H1 (cell line): ENCODE data around the gene PTPN5. TPM values are rescaled to one million over a fixed set of nuclear protein-coding genes. Genes with fewer than 3 reads are reported as not detected.

ENCODE experiments used
- CTCF ChIA-PET: fragments of 300-600 bp; sonication (Branson Sonifier 250); formaldehyde crosslinking; loops from one replicate; lab custom pipeline; 2021; ENCODE audit not compliant: partially characterized antibody; lab: Charles Lee
- POLR2A ChIA-PET: fragments of 300-600 bp; sonication (Branson Sonifier 250); formaldehyde crosslinking; loops from one replicate; lab custom pipeline; 2021; ENCODE audit warnings: inconsistent platforms; ENCODE audit not compliant: partially characterized antibody; lab: Charles Lee
- DNase-seq, 2 experiments: peaks; one replicate each; pipeline versions ENCODE4 v3.0.0 to v3.0.0-alpha.2; 2010 to 2022; ENCODE audit warnings: low spot score in 2 of 2, low read depth in 1 of 2, mixed read lengths in 1 of 2
- FAIRE-seq: peaks from 2 replicates; lab custom pipeline; 2011; peaks lifted over from hg19 to GRCh38; lab: Jason Lieb, UNC
- H2AFZ ChIP-seq: 2 replicates; pipeline ENCODE4 v1.8.1; 2012; ENCODE audit warnings: low read length, inconsistent platforms
- H2AK5ac ChIP-seq: 2 replicates; pipeline ENCODE4 v1.6.1; 2013; ENCODE audit warnings: low read depth, low read length
- H2BK120ac ChIP-seq: replicated peaks from 2 replicates; pipeline ENCODE3; 2013; ENCODE audit warnings: low read depth, low read length, inconsistent platforms
- H2BK12ac ChIP-seq: 2 replicates; pipeline ENCODE4 v1.6.1; 2013; ENCODE audit warnings: low read depth, low read length
- H2BK15ac ChIP-seq: 2 replicates; pipeline ENCODE4 v1.6.1; 2013; ENCODE audit warnings: low read length
- H2BK20ac ChIP-seq: 2 replicates; pipeline ENCODE4 v1.6.1; 2013; ENCODE audit warnings: low read length
- H2BK5ac ChIP-seq: 2 replicates; pipeline ENCODE4 v1.6.1; 2013; ENCODE audit warnings: low read depth, low read length
- H3K14ac ChIP-seq: 2 replicates; pipeline ENCODE4 v1.6.1; 2013; ENCODE audit warnings: inconsistent platforms; ENCODE audit not compliant: insufficient read length
- H3K18ac ChIP-seq: 2 replicates; pipeline ENCODE4 v1.6.1; 2013; ENCODE audit warnings: low read length; ENCODE audit errors: extremely low read depth
- H3K23ac ChIP-seq: 2 replicates; pipeline ENCODE4 v1.6.1; 2013; ENCODE audit warnings: inconsistent platforms; ENCODE audit not compliant: insufficient read length
- H3K23me2 ChIP-seq: 2 replicates; pipeline ENCODE4 v1.6.1; 2013; ENCODE audit warnings: low read depth, low read length
- H3K27ac ChIP-seq: 2 replicates; pipeline ENCODE4 v1.6.1; 2011; ENCODE audit warnings: low read depth, low read length, inconsistent platforms
- H3K27me3 ChIP-seq, 4 experiments: replicated peaks in 1 of 4; 1 replicate in 1 of 4; 2 replicates in 3 of 4; pipeline versions ENCODE4 v1.6.1 to v1.8.1; 2011 to 2013; ENCODE audit warnings: low read length in 3 of 4, mild to moderate bottlenecking in 3 of 4, inconsistent platforms in 2 of 4, mixed read lengths in 2 of 4, moderate library complexity in 1 of 4; ENCODE audit not compliant: control insufficient read depth in 3 of 4, insufficient read depth in 3 of 4; ENCODE audit errors: extremely low read depth in 1 of 4
- H3K36me3 ChIP-seq, 4 experiments: 2 replicates each; pipeline versions ENCODE4 v1.6.1 to v1.8.1; 2011 to 2013; ENCODE audit warnings: mild to moderate bottlenecking in 4 of 4, low read length in 3 of 4, moderate library complexity in 2 of 4, control low read depth in 1 of 4, inconsistent platforms in 1 of 4; ENCODE audit not compliant: insufficient read depth in 4 of 4, control insufficient read depth in 2 of 4
- H3K4ac ChIP-seq: replicated peaks from 2 replicates; pipeline ENCODE3; 2013; ENCODE audit warnings: low read length, low read depth, mixed read lengths, inconsistent platforms; ENCODE audit not compliant: insufficient read length
- H3K4me1 ChIP-seq, 4 experiments: replicated peaks in 1 of 4; 1 replicate in 1 of 4; 2 replicates in 3 of 4; pipeline versions ENCODE4 v1.6.1 to v1.8.1; 2011 to 2013; ENCODE audit warnings: low read length in 3 of 4, inconsistent platforms in 2 of 4, mixed read lengths in 1 of 4; ENCODE audit not compliant: insufficient read depth in 4 of 4, control insufficient read depth in 3 of 4
- H3K4me2 ChIP-seq, 2 experiments: 2 replicates each; pipeline versions ENCODE4 v1.6.1 to v1.8.1; 2011 to 2013; ENCODE audit warnings: low read depth in 2 of 2, low read length in 2 of 2, control low read depth in 1 of 2, inconsistent platforms in 1 of 2, mild to moderate bottlenecking in 1 of 2; ENCODE audit not compliant: insufficient read depth in 1 of 2
- H3K4me3 ChIP-seq, 4 experiments: fragments of 200-600, 300-600 bp in 1 of 4; sonication (generic), shearing (Covaris generic), sonication (Bioruptor Twin) in 1 of 4; 2 replicates each; pipeline versions ENCODE4 v1.5.1 to v1.8.1; 2011 to 2016; ENCODE audit warnings: low read length in 4 of 4, low read depth in 3 of 4, control low read depth in 2 of 4, inconsistent platforms in 2 of 4, mild to moderate bottlenecking in 2 of 4, mixed read lengths in 1 of 4, moderate library complexity in 1 of 4; ENCODE audit not compliant: insufficient read depth in 2 of 4; ENCODE audit errors: extremely low read depth in 1 of 4
- H3K56ac ChIP-seq: replicated peaks from 2 replicates; pipeline ENCODE3; 2013; ENCODE audit warnings: low read depth, mild to moderate bottlenecking, mixed read lengths, low read length, inconsistent platforms; ENCODE audit not compliant: insufficient read length
- H3K79me1 ChIP-seq: 2 replicates; pipeline ENCODE4 v1.6.1; 2013; ENCODE audit warnings: low read depth, low read length, control low read depth
- H3K79me2 ChIP-seq, 2 experiments: 2 replicates each; pipeline versions ENCODE4 v1.6.1 to v1.8.1; 2012 to 2013; ENCODE audit warnings: low read length in 2 of 2, mild to moderate bottlenecking in 2 of 2, inconsistent platforms in 1 of 2; ENCODE audit not compliant: insufficient read depth in 2 of 2, control insufficient read depth in 1 of 2
- H3K9ac ChIP-seq, 4 experiments: replicated peaks in 1 of 4; 1 replicate in 1 of 4; 2 replicates in 3 of 4; pipeline versions ENCODE4 v1.6.1 to v1.8.1; 2011 to 2013; ENCODE audit warnings: low read depth in 3 of 4, low read length in 3 of 4, control low read depth in 2 of 4, mild to moderate bottlenecking in 2 of 4, moderate library complexity in 2 of 4, inconsistent platforms in 1 of 4; ENCODE audit errors: extremely low read depth in 1 of 4
- H3K9me3 ChIP-seq, 2 experiments: 2 replicates each; pipeline versions ENCODE4 v1.6.1 to v1.8.1; 2012 to 2013; ENCODE audit warnings: mild to moderate bottlenecking in 2 of 2, moderate library complexity in 2 of 2, control low read depth in 1 of 2, inconsistent platforms in 1 of 2, low read depth in 1 of 2, low read length in 1 of 2, mixed read lengths in 1 of 2; ENCODE audit not compliant: insufficient read depth in 2 of 2
- H4K20me1 ChIP-seq, 2 experiments: replicated peaks in 1 of 2; 2 replicates each; pipeline versions ENCODE3 to v1.8.1; 2011 to 2013; ENCODE audit warnings: inconsistent platforms in 2 of 2, low read length in 2 of 2, mild to moderate bottlenecking in 1 of 2; ENCODE audit not compliant: insufficient read depth in 2 of 2, control insufficient read depth in 1 of 2
- H4K5ac ChIP-seq: 2 replicates; pipeline ENCODE4 v1.6.1; 2013; ENCODE audit warnings: low read length, low read depth, mixed read lengths, inconsistent platforms; ENCODE audit not compliant: insufficient read length
- H4K8ac ChIP-seq: 2 replicates; pipeline ENCODE4 v1.8.0; 2013; ENCODE audit warnings: mild to moderate bottlenecking, moderate library complexity, low read length, inconsistent platforms; ENCODE audit not compliant: insufficient read depth; ENCODE audit errors: extremely low read depth
- H4K91ac ChIP-seq: replicated peaks from 2 replicates; pipeline ENCODE3; 2013; ENCODE audit warnings: low read length, mixed read lengths, inconsistent platforms; ENCODE audit not compliant: insufficient read length
- E2F6 ChIP-seq: IDR thresholded peaks from 2 replicates; pipeline ENCODE4 v1.6.1; 2012; ENCODE audit warnings: inconsistent platforms
- EZH2 ChIP-seq: fragments of 200-600 bp; sonication (generic); IDR thresholded peaks from 2 replicates; pipeline ENCODE4 v1.7.1; 2012; ENCODE audit warnings: low read depth, mild to moderate bottlenecking, moderate library complexity, low read length, inconsistent platforms; ENCODE audit not compliant: severe bottlenecking
- POLR2A ChIP-seq, 2 experiments: IDR thresholded peaks; 1 replicate in 1 of 2; 2 replicates in 1 of 2; pipeline ENCODE4 v1.6.1; 2011; ENCODE audit warnings: low read depth in 2 of 2, low read length in 2 of 2, mild to moderate bottlenecking in 2 of 2; ENCODE audit errors: control extremely low read depth in 1 of 2
- RNF2 ChIP-seq: fragments of 200-900, 300-1000 bp; sonication (generic); IDR thresholded peaks from 2 replicates; pipeline ENCODE4 v1.7.1; 2016; ENCODE audit warnings: borderline replicate concordance, low read depth, mild to moderate bottlenecking, antibody characterized with exemption, low read length; ENCODE audit not compliant: poor library complexity, severe bottlenecking; ENCODE audit errors: missing control alignments
- SIN3A ChIP-seq, 2 experiments: IDR thresholded peaks in 1 of 2; conservative IDR thresholded peaks in 1 of 2; 2 replicates each; pipeline ENCODE4 v1.6.1; 2011 to 2012; ENCODE audit warnings: low read length in 2 of 2, improper control_type of control experiment in 1 of 2, low read depth in 1 of 2, mild to moderate bottlenecking in 1 of 2
- SUZ12 ChIP-seq: fragments of 200-600 bp; sonication (generic); IDR thresholded peaks from 2 replicates; pipeline ENCODE4 v1.6.1; 2012; ENCODE audit warnings: mild to moderate bottlenecking, inconsistent platforms, low read length, moderate library complexity, mixed read lengths
- TAF1 ChIP-seq: IDR thresholded peaks from 2 replicates; pipeline ENCODE4 v1.6.1; 2011; ENCODE audit warnings: mild to moderate bottlenecking, low read depth, low read length
- WGBS, 2 experiments: shearing (Covaris generic) in 1 of 2; methylation state at CpG; one replicate each; pipeline versions ENCODE4 v1.1.6 to v1.1.7; 2013 to 2015; ENCODE audit warnings: low lambda C conversion rate in 2 of 2, mixed read lengths in 2 of 2, inconsistent platforms in 1 of 2, low coverage in 1 of 2, missing lambda C conversion rate in 1 of 2; ENCODE audit not compliant: insufficient replicate concordance in 2 of 2, insufficient coverage in 1 of 2, insufficient read length in 1 of 2; ENCODE audit errors: extremely low coverage in 1 of 2, missing lambda C conversion rate in 1 of 2; 5-methylcytosine and 5-hydroxymethylcytosine counted together
- long read RNA-seq, 2 experiments: library from RNA in 1 of 2; library from capped mRNA in 1 of 2; stranded (forward); transcript quantifications; one replicate each; pipeline ENCODE4 v2.0.0, GENCODE V29; 2021; ENCODE audit warnings: inconsistent platforms in 1 of 2
- polyA minus RNA-seq, 3 experiments: library from RNA; depleted of rRNA, polyadenylated mRNA; stranded (reverse); fragments of >200 nt; gene quantifications; 1 replicate in 2 of 3; 2 replicates in 1 of 3; pipeline ENCODE4 v1.2.3, GENCODE V29; 2011
- polyA plus RNA-seq, 7 experiments: library from polyadenylated mRNA; depleted of rRNA in 3 of 7; stranded (reverse) in 5 of 7; unstranded in 2 of 7; fragments of >200 nt in 5 of 7; fragments of 200-250 nt in 2 of 7; gene quantifications; 1 replicate in 5 of 7; 2 replicates in 1 of 7; 4 replicates in 1 of 7; pipeline versions ENCODE4 v1.2.1 to v1.2.3, GENCODE V29; 2011 to 2013; ENCODE audit warnings: missing spikeins in 2 of 7, mixed read lengths in 2 of 7
- total RNA-seq: library from RNA; stranded (reverse); fragmentation: NEBNext Ultra II Directional; extraction: Animal tissue kit (Norgen Biotek cat#: 25700); gene quantifications from 2 replicates; pipeline ENCODE4 v1.2.1, GENCODE V29; 2021

PTPN5 gene
- total RNA-seq (6.8 and 8.4 TPM in 2 replicates), polyA plus RNA-seq (2011; rRNA removed) (12.9 and 18.9 TPM in 2 replicates), polyA minus RNA-seq (2011; rRNA and poly(A)+ RNA removed) (6.4 and 8.4 TPM in 2 replicates)
- 11.1 TPM for polyA plus RNA-seq (2011; cell fraction: cytosol; rRNA removed)
- polyA plus RNA-seq (2011; cell fraction: nucleus; rRNA removed) = 29.2 TPM
- 7.1 to 10.6 TPM (median 8.7 TPM) in 4 replicates for polyA plus RNA-seq (2012, experiment 1 of 2)
- 5.6 TPM for polyA plus RNA-seq (2012, experiment 2 of 2)
- polyA plus RNA-seq (2013, experiment 1 of 2) = 5.4 TPM
- polyA plus RNA-seq (2013, experiment 2 of 2) = 4.9 TPM
- polyA minus RNA-seq (2011; cell fraction: cytosol; rRNA and poly(A)+ RNA removed) = 5.6 TPM
- polyA minus RNA-seq (2011; cell fraction: nucleus; rRNA and poly(A)+ RNA removed) = 7.2 TPM
- long read RNA-seq, experiment 1, partial matches to known transcripts = 3 of 6 reads
- long read RNA-seq, experiment 1, other reads (novel, unspliced or antisense) = 2 of 6 reads
- long read RNA-seq, experiment 2 = 0 reads

DNA sequence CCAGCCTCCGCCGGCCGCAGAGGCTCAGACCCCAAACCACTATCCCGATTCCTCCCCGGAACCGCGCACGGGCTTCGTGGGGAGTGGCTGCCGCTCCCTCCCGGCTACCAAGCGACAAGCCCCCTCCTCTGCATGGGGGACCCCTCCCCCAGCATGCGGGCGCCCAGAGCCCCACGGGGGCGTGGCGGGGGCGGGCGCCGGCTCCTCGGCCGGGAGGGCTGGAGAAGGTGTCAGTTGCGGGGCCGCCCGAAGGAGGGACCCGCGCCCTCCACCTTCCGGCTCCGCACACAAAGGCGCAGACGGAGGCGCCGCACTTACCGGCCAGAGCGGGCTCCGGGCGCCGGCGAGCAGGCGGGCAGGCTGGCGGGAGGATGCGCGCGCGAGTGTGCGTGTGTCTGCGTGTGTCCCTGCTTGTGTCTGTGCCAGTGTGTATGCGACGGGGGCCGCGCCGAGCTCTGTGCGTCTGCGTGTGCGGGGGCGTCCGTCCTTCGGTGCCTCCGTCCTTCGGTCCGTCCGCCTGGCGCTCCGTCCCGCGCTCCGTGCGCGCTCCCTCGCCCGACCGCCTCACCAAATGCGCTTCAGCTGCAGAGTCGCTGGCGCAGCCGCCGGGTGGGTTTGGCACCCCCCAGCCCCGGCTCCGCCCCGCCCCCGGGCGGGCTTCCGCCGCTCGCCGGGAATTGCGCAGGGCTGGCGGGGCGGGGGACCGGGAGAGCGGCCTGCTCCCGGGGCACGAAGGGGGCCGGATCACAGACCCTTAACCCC, at the start of gene PTPN5:
PTPN5 (minus strand) TSS at position 592 of the 762 bp plus-strand sequence. CDS start 19,840 bp downstream, outside the sequence.
- Histone ChIP-seq H3K27me3 (peaks cover 0 to 33% (median 22%) of the 10 kb centered on the region in 4 experiments; a peak in 6 of 7 replicates), H4K91ac (peak within 1 kb of the TSS; percentile 12), H4K20me1 (peaks cover 1 to 2% of the 10 kb centered on the region in 2 experiments), H3K23ac (no peak within 1 kb of the TSS), H2BK120ac (peak within 1 kb of the TSS; percentile 55), H3K9ac (peak within 1 kb of the TSS in 3 of 4 experiments; percentile 25 to 36 (median 35); a peak in 3 of 7 replicates), H3K23me2 (peaks cover 17% of the 10 kb centered on the region), H3K36me3 (no peaks in the 10 kb centered on the region), H4K8ac (peak within 1 kb of the TSS; percentile 90), H3K18ac (peak within 1 kb of the TSS; percentile 71), H3K56ac (peak within 1 kb of the TSS; percentile 13), H3K9me3 (no peaks in the 10 kb centered on the region), H2AFZ (peak within 1 kb of the TSS; percentile 50), H3K79me1 (no peaks in the 10 kb centered on the region), H4K5ac (peak within 1 kb of the TSS; percentile 38), H3K14ac (no peak within 1 kb of the TSS), H3K4me2 (peak within 1 kb of the TSS; percentile 63 to 94), H3K4ac (peak within 1 kb of the TSS; percentile 95), H2AK5ac (no peak within 1 kb of the TSS), H2BK5ac (peak within 1 kb of the TSS; percentile 78; the same call in 1 of the 2 replicates), H3K27ac (no peak within 1 kb of the TSS), H2BK20ac (no peak within 1 kb of the TSS), H2BK15ac (0 out of 2 replicates have a peak within 1 kb of the TSS, but pooled peaks have one; percentile 46), H3K4me3 (peak within 1 kb of the TSS; percentile 73 to 97 (median 78)), H3K4me1 (peaks cover 2 to 8% (median 3%) of the 10 kb centered on the region in 4 experiments; a peak in 6 of 7 replicates), H2BK12ac (peak within 1 kb of the TSS; percentile 50; the same call in 1 of the 2 replicates), H3K79me2 (no peaks in the 10 kb centered on the region)
- ChIA-PET POLR2A (interaction anchor here (1.2 to 1.7 kb wide), 4 partner anchors 8 to 38 kb away, joined by 3 to 6 read pairs (median 4); no protein-coding TSS in a partner anchor), CTCF (interaction anchor here (0.8 to 19.5 kb wide), 6 partner anchors 11 to 62 kb away, joined by 3 to 363 read pairs (median 6); no protein-coding TSS in a partner anchor)
- DNase-seq (peak in 1 of 2 experiments; percentile 77), FAIRE-seq (no peak)
- 2% methylated on average over 38 of the region's 94 CpGs; no CpG with 5 or more reads in 1 of the 2 experiments for WGBS, 2 experiments
- TF ChIP-seq EZH2 (peak; percentile 54), TAF1 (peak; percentile 57; the same call in 1 of the 2 replicates), POLR2A (IDR thresholded peaks at IDR 0.05; ENCODE audit: control extremely low read depth in 1 of 2, low read depth in 2 of 2, low read length in 2 of 2) (peak; percentile 23 to 65), E2F6 (peak; percentile 71), SUZ12 (peak; percentile 9; the same call in 1 of the 2 replicates), SIN3A (conservative IDR thresholded peaks at IDR 0.05 in 1 of 2, IDR thresholded peaks at IDR 0.05 in 1 of 2; ENCODE audit: low read depth in 1 of 2, low read length in 2 of 2) (no peak), RNF2 (peak; percentile 26)
